GM23248 (cell line): ENCODE results near the gene PLA2G2F. TPM values are rescaled to one million over a fixed set of nuclear protein-coding genes. Genes with fewer than 3 reads are reported as not detected.

Experiments used
- DNase-seq: peaks from one replicate; pipeline ENCODE4 v3.0.0-alpha.2; 2015
- H2AFZ ChIP-seq: fragments of 200-600 bp; sonication (generic); 2 replicates; pipeline ENCODE4 v1.6.1; 2016; ENCODE audit warnings: antibody characterized with exemption
- H3F3A ChIP-seq: fragments of 200-600 bp; sonication (generic); 2 replicates; pipeline ENCODE4 v1.6.1; 2016; ENCODE audit warnings: mild to moderate bottlenecking, antibody characterized with exemption, mixed run types; ENCODE audit not compliant: insufficient read depth
- H3K27ac ChIP-seq: fragments of 200-600 bp; sonication (generic); 2 replicates; pipeline ENCODE4 v1.5.1; 2016; ENCODE audit warnings: mild to moderate bottlenecking
- H3K27me3 ChIP-seq: fragments of 200-600 bp; sonication (generic); replicated peaks from 2 replicates; pipeline ENCODE4 v1.6.1; 2016; ENCODE audit warnings: mild to moderate bottlenecking; ENCODE audit not compliant: insufficient read depth
- H3K36me3 ChIP-seq: fragments of 200-600 bp; sonication (generic); 2 replicates; pipeline ENCODE4 v1.6.1; 2016; ENCODE audit warnings: low read depth, mild to moderate bottlenecking
- H3K4me1 ChIP-seq: fragments of 200-600 bp; sonication (generic); 2 replicates; pipeline ENCODE4 v1.6.1; 2016; ENCODE audit warnings: mild to moderate bottlenecking; ENCODE audit not compliant: insufficient read depth
- H3K4me2 ChIP-seq: fragments of 200-600 bp; sonication (generic); one replicate; pipeline ENCODE4 v1.6.1; 2016; ENCODE audit warnings: mild to moderate bottlenecking; ENCODE audit not compliant: unreplicated experiment
- H3K4me3 ChIP-seq: fragments of 200-600 bp; sonication (generic); 2 replicates; pipeline ENCODE4 v1.5.1; 2016; ENCODE audit warnings: mild to moderate bottlenecking
- H3K79me2 ChIP-seq: fragments of 200-600 bp; sonication (generic); 2 replicates; pipeline ENCODE4 v1.6.1; 2016; ENCODE audit warnings: mild to moderate bottlenecking; ENCODE audit not compliant: insufficient read depth
- H3K9ac ChIP-seq: fragments of 200-600 bp; sonication (generic); 2 replicates; pipeline ENCODE4 v1.6.1; 2016; ENCODE audit warnings: mild to moderate bottlenecking
- H3K9me2 ChIP-seq: fragments of 200-600 bp; sonication (generic); 2 replicates; pipeline ENCODE4 v1.6.1; 2016; ENCODE audit warnings: mixed run types, mild to moderate bottlenecking, moderate library complexity; ENCODE audit not compliant: insufficient read depth
- H3K9me3 ChIP-seq: fragments of 200-600 bp; sonication (generic); one replicate; pipeline ENCODE4 v1.6.1; 2017; ENCODE audit warnings: low read depth
- H4K20me1 ChIP-seq: fragments of 200-600 bp; sonication (generic); 2 replicates; pipeline ENCODE4 v1.6.0; 2016; ENCODE audit not compliant: insufficient read depth
- EZH2 ChIP-seq: fragments of 200-600 bp; sonication (generic); IDR thresholded peaks from 2 replicates; pipeline ENCODE4 v1.6.1; 2018; ENCODE audit warnings: antibody characterized with exemption, mild to moderate bottlenecking; ENCODE audit not compliant: insufficient read depth, poor library complexity, severe bottlenecking
- EZH2phosphoT487 ChIP-seq: fragments of 200-600 bp; sonication (generic); IDR thresholded peaks from 2 replicates; pipeline ENCODE4 v1.6.1; 2018; ENCODE audit warnings: antibody characterized with exemption, moderate library complexity, mild to moderate bottlenecking, low read depth; ENCODE audit not compliant: insufficient read depth
- WGBS, 2 experiments: methylation state at CpG; one replicate each; pipeline ENCODE4 v1.1.6; 2015 to 2017; ENCODE audit warnings: low lambda C conversion rate in 2 of 2, low coverage in 1 of 2; ENCODE audit errors: missing lambda C conversion rate in 2 of 2; 5-methylcytosine and 5-hydroxymethylcytosine counted together
- in situ Hi-C: fragments of 300-500 bp; cut with MboI; formaldehyde crosslinking; loops from 2 replicates; pipeline ENCODE4 v1.15.0; 2020
- polyA plus RNA-seq: library from polyadenylated mRNA; unstranded; fragments of >200 nt; fragmentation: Nextera tagmentation; extraction: Ambion mirVana; gene quantifications from 2 replicates; pipeline ENCODE4 v1.2.1, GENCODE V29; 2016
- total RNA-seq: library from RNA; depleted of rRNA; stranded (reverse); fragments of >200 nt; shearing (Covaris generic); gene quantifications from 2 replicates; pipeline ENCODE4 v1.2.3, GENCODE V29; 2014; rRNA removed

The PLA2G2F gene
- total and polyA plus RNA-seq, 2 experiments from 2014 or later, result not detected

GRCh38 chr1:20197329-20197791 lies 58.2 kb downstream of the PLA2G2F start:
- no peak overlapping the region for H2AFZ ChIP-seq
- H3K4me3 ChIP-seq, result no peak overlapping the region

DNA sequence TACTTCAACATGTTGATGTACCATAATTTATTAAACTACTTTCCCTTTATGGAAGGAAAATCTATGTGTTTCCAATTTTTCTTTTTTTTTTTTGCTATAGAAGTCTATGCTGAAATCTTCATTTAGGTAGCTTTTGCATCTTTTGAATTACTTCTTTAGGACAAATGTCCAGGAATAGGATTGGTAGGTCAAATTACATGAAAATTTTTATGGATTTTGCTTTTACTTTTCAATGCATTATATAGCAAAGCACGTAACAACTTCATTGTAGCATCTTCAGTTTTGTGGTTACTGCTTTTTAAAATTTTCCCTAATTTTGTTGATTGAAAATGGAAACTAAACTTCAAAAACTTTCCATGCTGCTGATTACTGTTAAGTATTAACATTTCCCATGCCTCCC lies 59.2 kb downstream of the PLA2G2F start:
- no peaks in the 10 kb centered on the region for H4K20me1 ChIP-seq
- no peaks in the 10 kb centered on the region for H3K79me2 ChIP-seq
- H3K9me3 ChIP-seq, result no peaks in the 10 kb centered on the region
- H3K27ac ChIP-seq, result no peak overlapping the region
- WGBS, 2 experiments, result 75 to 88% methylated on average over 1 of the region's 1 CpG
- H3K4me2 ChIP-seq, result no peak overlapping the region
- no peak overlapping the region for H3K9ac ChIP-seq
- in situ Hi-C loops, result no loop called here
- H3K27me3 ChIP-seq, result peaks cover 52% of the 10 kb centered on the region
- no peak overlapping the region for H2AFZ ChIP-seq
- no peaks in the 10 kb centered on the region for H3K36me3 ChIP-seq
- no peaks in the 10 kb centered on the region for H3K9me2 ChIP-seq
- H3F3A ChIP-seq, result 0 out of 2 replicates have a peak, but pooled peaks cover 6% of the 10 kb centered on the region
- H3K4me3 ChIP-seq, result no peak overlapping the region
- peaks cover 16% of the 10 kb centered on the region for H3K4me1 ChIP-seq
- TF ChIP-seq EZH2, result no peak
- no peak for TF ChIP-seq EZH2phosphoT487
- DNase-seq, result no peak

More at GRCh38 chr1:20197329-20197791, 58.2 kb downstream of the PLA2G2F start:
- no peak overlapping the region for H3K4me2 ChIP-seq
- WGBS, 2 experiments, result 65 to 77% methylated on average over 5 to 6 of the region's 6 CpGs
- no peaks in the 10 kb centered on the region for H3K9me2 ChIP-seq
- DNase-seq, result no peak
- no peak overlapping the region for H3K9ac ChIP-seq
- H3K9me3 ChIP-seq, result no peaks in the 10 kb centered on the region
- H3K36me3 ChIP-seq, result no peaks in the 10 kb centered on the region
- peaks cover 44% of the 10 kb centered on the region for H3K27me3 ChIP-seq
- H3K79me2 ChIP-seq, result no peaks in the 10 kb centered on the region
- H3K4me1 ChIP-seq, result peaks cover 16% of the 10 kb centered on the region
- no peaks in the 10 kb centered on the region for H4K20me1 ChIP-seq
- no peak overlapping the region for H3K27ac ChIP-seq
- in situ Hi-C loops, result no loop called here
- H3F3A ChIP-seq, result 0 out of 2 replicates have a peak, but pooled peaks cover 6% of the 10 kb centered on the region
- TF ChIP-seq EZH2phosphoT487 (no peak), EZH2 (no peak)

GRCh38 chr1:20198918-20199317 lies 59.8 kb downstream of the PLA2G2F start:
- Histone ChIP-seq H3K4me1 (peaks cover 16% of the 10 kb centered on the region), H3K27me3 (peaks cover 47% of the 10 kb centered on the region), H3K4me2 (no peak overlapping the region), H2AFZ (no peak overlapping the region), H3K79me2 (no peaks in the 10 kb centered on the region), H3K4me3 (no peak overlapping the region), H3F3A (0 out of 2 replicates have a peak, but pooled peaks cover 6% of the 10 kb centered on the region), H3K36me3 (no peaks in the 10 kb centered on the region), H3K9ac (no peak overlapping the region), H3K9me3 (no peaks in the 10 kb centered on the region), H4K20me1 (no peaks in the 10 kb centered on the region), H3K27ac (no peak overlapping the region), H3K9me2 (no peaks in the 10 kb centered on the region)
- no peak for DNase-seq
- WGBS, 2 experiments, result 76 to 78% methylated on average over 7 of the region's 7 CpGs
- in situ Hi-C loops, result no loop called here
- TF ChIP-seq EZH2, result no peak
- TF ChIP-seq EZH2phosphoT487, result no peak

DNA sequence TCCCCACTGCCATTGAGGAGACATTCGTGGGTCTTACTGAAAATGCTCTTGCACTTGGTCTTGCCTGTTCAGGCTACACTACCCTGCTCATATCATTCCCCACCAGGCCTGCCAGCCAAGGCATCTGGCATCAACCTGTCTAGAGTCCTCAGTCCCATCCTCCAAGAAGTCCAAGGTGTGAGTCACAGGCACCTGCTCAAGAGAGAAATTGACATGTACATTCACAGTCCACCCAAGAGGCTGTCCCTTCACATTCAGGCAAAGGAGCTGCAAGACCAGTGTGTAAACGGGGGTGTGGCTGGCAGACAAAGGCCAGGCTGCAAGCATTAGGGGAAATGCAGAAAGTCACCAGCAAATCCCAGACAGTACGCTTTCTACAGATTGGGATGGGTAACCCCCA lies 60.3 kb downstream of the PLA2G2F start:
- DNase-seq, result no peak
- Histone ChIP-seq H4K20me1 (no peaks in the 10 kb centered on the region), H3K4me2 (no peak overlapping the region), H3K4me1 (peaks cover 16% of the 10 kb centered on the region), H3K27me3 (peaks cover 45% of the 10 kb centered on the region), H3K4me3 (no peak overlapping the region), H3K9me2 (no peaks in the 10 kb centered on the region), H3K36me3 (no peaks in the 10 kb centered on the region), H2AFZ (no peak overlapping the region), H3F3A (0 out of 2 replicates have a peak, but pooled peaks cover 6% of the 10 kb centered on the region), H3K9ac (no peak overlapping the region), H3K79me2 (no peaks in the 10 kb centered on the region), H3K27ac (no peak overlapping the region), H3K9me3 (no peaks in the 10 kb centered on the region)
- in situ Hi-C loops, result no loop called here
- TF ChIP-seq EZH2phosphoT487 (no peak), EZH2 (no peak)
- WGBS, 2 experiments, result 70 to 71% methylated on average over 3 of the region's 3 CpGs

GRCh38 chr1:20199840-20200239 lies 60.7 kb downstream of the PLA2G2F start:
- Histone ChIP-seq H3K9me3 (no peaks in the 10 kb centered on the region), H3K27me3 (peaks cover 41% of the 10 kb centered on the region), H3K4me1 (peaks cover 13% of the 10 kb centered on the region), H3K4me3 (no peak overlapping the region), H3K4me2 (no peak overlapping the region), H2AFZ (no peak overlapping the region), H3K36me3 (no peaks in the 10 kb centered on the region), H4K20me1 (no peaks in the 10 kb centered on the region), H3F3A (0 out of 2 replicates have a peak, but pooled peaks cover 6% of the 10 kb centered on the region), H3K9ac (no peak overlapping the region), H3K9me2 (no peaks in the 10 kb centered on the region), H3K79me2 (no peaks in the 10 kb centered on the region), H3K27ac (no peak overlapping the region)
- 67 to 69% methylated on average over 2 of the region's 2 CpGs for WGBS, 2 experiments
- in situ Hi-C loops, result no loop called here
- no peak for TF ChIP-seq EZH2phosphoT487
- no peak for TF ChIP-seq EZH2
- no peak for DNase-seq

Other genes with a start within 250 kb of the PLA2G2F start
- not detected in 2 replicates for gene PLA2G2E, start 215.7 kb upstream of the PLA2G2F start, total RNA-seq
- gene PLA2G2E, start 215.7 kb upstream of the PLA2G2F start, polyA plus RNA-seq, result not detected in 2 replicates
- gene PLA2G2A, start 159.7 kb upstream of the PLA2G2F start, total RNA-seq, result not detected in 2 replicates
- 0.35 TPM in 1 of 2 replicates, not detected in the other for gene PLA2G2A, start 159.7 kb upstream of the PLA2G2F start, polyA plus RNA-seq
- gene PLA2G5, start 69.1 kb upstream of the PLA2G2F start, total RNA-seq, result not detected in 2 replicates
- gene PLA2G5, start 69.1 kb upstream of the PLA2G2F start, polyA plus RNA-seq, result 0.16 and 0.33 TPM in 2 replicates
- gene PLA2G2D, start 19.8 kb upstream of the PLA2G2F start, total RNA-seq, result not detected in 2 replicates
- not detected in 2 replicates for gene PLA2G2D, start 19.8 kb upstream of the PLA2G2F start, polyA plus RNA-seq
- gene UBXN10, start 46.8 kb downstream of the PLA2G2F start, total RNA-seq, result 0.11 TPM in 1 of 2 replicates, not detected in the other
- not detected in 2 replicates for gene UBXN10, start 46.8 kb downstream of the PLA2G2F start, polyA plus RNA-seq
- not detected in 2 replicates for gene PLA2G2C, start 47.2 kb downstream of the PLA2G2F start, total RNA-seq
- gene PLA2G2C, start 47.2 kb downstream of the PLA2G2F start, polyA plus RNA-seq, result not detected in 2 replicates
- not detected in 2 replicates for gene VWA5B1, start 151.6 kb downstream of the PLA2G2F start, total RNA-seq
- gene VWA5B1, start 151.6 kb downstream of the PLA2G2F start, polyA plus RNA-seq, result not detected in 2 replicates